HEK293T (cell line): Measurements from ENCODE around the gene ROR1.

Experiments used
- CTCF ChIA-PET: fragments of 350-600 bp; formaldehyde crosslinking; extraction: SDS; loops from one replicate; lab custom pipeline; 2021; ENCODE audit warnings: antibody characterized with exemption, inconsistent platforms; lab: Yijun Ruan, JAX
- POLR2A ChIA-PET: fragments of 350-600 bp; formaldehyde crosslinking; extraction: SDS; loops from one replicate; lab custom pipeline; 2020; ENCODE audit warnings: antibody characterized with exemption, inconsistent platforms; lab: Yijun Ruan, JAX
- DNase-seq: peaks from one replicate; pipeline ENCODE4 v3.0.0; 2012; ENCODE audit warnings: mixed read lengths; ENCODE audit errors: extremely low spot score
- ARNT ChIP-seq: fragments of 450-650 bp; IDR thresholded peaks from 2 replicates; pipeline ENCODE4 v1.6.1; 2017; ENCODE audit warnings: mild to moderate bottlenecking
- BHLHE40 ChIP-seq: fragments of 450-650 bp; IDR thresholded peaks from 2 replicates; pipeline ENCODE4 v1.6.1; 2016; ENCODE audit warnings: mild to moderate bottlenecking, moderate library complexity, borderline replicate concordance
- CTBP1 ChIP-seq: fragments of 450-650 bp; IDR thresholded peaks from 2 replicates; pipeline ENCODE4 v1.6.1; 2016; ENCODE audit warnings: borderline replicate concordance
- ELF4 ChIP-seq: fragments of 450-650 bp; IDR thresholded peaks from 2 replicates; pipeline ENCODE4 v1.6.1; 2017; ENCODE audit warnings: antibody characterized with exemption
- FOXA1 ChIP-seq: fragments of 450-650 bp; IDR thresholded peaks from 2 replicates; pipeline ENCODE4 v1.6.1; 2016; ENCODE audit warnings: mild to moderate bottlenecking
- FOXK2 ChIP-seq: fragments of 450-650 bp; IDR thresholded peaks from 2 replicates; pipeline ENCODE4 v1.6.1; 2016; ENCODE audit warnings: mild to moderate bottlenecking
- FOXM1 ChIP-seq: fragments of 450-650 bp; IDR thresholded peaks from 2 replicates; pipeline ENCODE4 v1.6.1; 2017; ENCODE audit warnings: mild to moderate bottlenecking, borderline replicate concordance
- HDGF ChIP-seq: fragments of 450-650 bp; IDR thresholded peaks from 2 replicates; pipeline ENCODE4 v1.6.1; 2017; ENCODE audit warnings: antibody characterized with exemption, borderline replicate concordance
- L3MBTL2 ChIP-seq: fragments of 450-650 bp; conservative IDR thresholded peaks from 2 replicates; pipeline ENCODE4 v1.6.1; 2016; ENCODE audit warnings: mild to moderate bottlenecking
- LEF1 ChIP-seq: fragments of 450-650 bp; IDR thresholded peaks from 2 replicates; pipeline ENCODE4 v1.6.1; 2017; ENCODE audit warnings: mild to moderate bottlenecking, borderline replicate concordance
- NFRKB ChIP-seq: fragments of 450-650 bp; IDR thresholded peaks from 2 replicates; pipeline ENCODE4 v1.6.1; 2016; ENCODE audit warnings: mild to moderate bottlenecking, moderate library complexity
- SP1 ChIP-seq: fragments of 450-650 bp; IDR thresholded peaks from 2 replicates; pipeline ENCODE4 v1.6.1; 2017
- SUZ12 ChIP-seq: fragments of 450-650 bp; IDR thresholded peaks from 2 replicates; pipeline ENCODE4 v1.6.1; 2016; ENCODE audit warnings: mild to moderate bottlenecking
- TARDBP ChIP-seq: fragments of 450-650 bp; IDR thresholded peaks from 2 replicates; pipeline ENCODE4 v1.6.1; 2016
- ZNF384 ChIP-seq: fragments of 450-650 bp; IDR thresholded peaks from 2 replicates; pipeline ENCODE4 v1.6.1; 2016
- TF ChIP-seq, protein P1 (sequence below): fragments of 450-650 bp; IDR thresholded peaks from 2 replicates; pipeline ENCODE4 v1.6.1; 2016

The ROR1 gene

GRCh38 chr1:63885899-63886298, 112.1 kb downstream of the ROR1 start:
- DNase-seq: no peak
- TF ChIP-seq FOXA1 (no peak), HDGF (no peak), SP1 (no peak), FOXK2 (no peak), BHLHE40 (no peak), NFRKB (no peak), FOXM1 (no peak), L3MBTL2 (no peak), ZNF384 (no peak)
- CTCF ChIA-PET: no interaction called here
- POLR2A ChIA-PET: no interaction called here

GRCh38 chr1:63886340-63886739, 112.5 kb downstream of the ROR1 start:
- no peak for DNase-seq
- CTCF ChIA-PET: no interaction called here
- POLR2A ChIA-PET: no interaction called here
- no peak for TF ChIP-seq LEF1
- no peak for TF ChIP-seq FOXK2
- no peak for TF ChIP-seq SP1
- TF ChIP-seq, protein P1, sequence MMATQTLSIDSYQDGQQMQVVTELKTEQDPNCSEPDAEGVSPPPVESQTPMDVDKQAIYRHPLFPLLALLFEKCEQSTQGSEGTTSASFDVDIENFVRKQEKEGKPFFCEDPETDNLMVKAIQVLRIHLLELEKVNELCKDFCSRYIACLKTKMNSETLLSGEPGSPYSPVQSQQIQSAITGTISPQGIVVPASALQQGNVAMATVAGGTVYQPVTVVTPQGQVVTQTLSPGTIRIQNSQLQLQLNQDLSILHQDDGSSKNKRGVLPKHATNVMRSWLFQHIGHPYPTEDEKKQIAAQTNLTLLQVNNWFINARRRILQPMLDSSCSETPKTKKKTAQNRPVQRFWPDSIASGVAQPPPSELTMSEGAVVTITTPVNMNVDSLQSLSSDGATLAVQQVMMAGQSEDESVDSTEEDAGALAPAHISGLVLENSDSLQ: no peak
- TF ChIP-seq HDGF: no peak

DNA sequence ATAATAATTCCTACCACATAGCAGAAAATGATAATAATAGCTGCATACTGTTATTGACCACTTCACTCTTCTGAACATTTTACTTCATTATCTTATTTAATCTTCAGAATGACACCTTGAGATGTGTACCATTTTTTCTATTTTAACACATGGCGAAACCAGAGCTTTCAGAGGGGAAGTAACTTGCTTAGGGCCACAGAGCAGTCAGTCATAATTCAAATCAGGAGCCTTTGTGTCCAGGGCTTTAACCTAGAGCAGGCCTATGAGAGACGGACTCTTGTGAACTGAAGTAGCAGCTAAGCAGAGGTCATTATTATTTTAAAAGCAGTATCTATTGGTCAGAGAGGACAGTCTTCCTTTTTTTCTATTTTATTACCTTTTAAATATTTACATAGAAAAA, 114.0 kb downstream of the ROR1 start:
- no peak for DNase-seq
- POLR2A ChIA-PET: no interaction called here
- TF ChIP-seq FOXM1 (no peak), NFRKB (no peak), ARNT (no peak), BHLHE40 (no peak), HDGF (no peak), ELF4 (no peak), LEF1 (no peak), ZNF384 (no peak)
- CTCF ChIA-PET: interaction anchor here (0.9 kb wide), 1 partner anchor 196 kb away, joined by 3 read pairs; no protein-coding TSS in a partner anchor

- ChIA-PET CTCF (interaction anchor here (1.1 kb wide), 1 partner anchor 16 kb away, joined by 3 read pairs; no protein-coding TSS in a partner anchor), POLR2A (no interaction called here)
- no peak for TF ChIP-seq FOXM1
- TF ChIP-seq HDGF: no peak
- TF ChIP-seq BHLHE40: no peak
- no peak for TF ChIP-seq FOXA1
- no peak for DNase-seq
Measured at GRCh38 chr1:63888984-63889383, 115.2 kb downstream of the ROR1 start.

GRCh38 chr1:63890468-63890867, 116.7 kb downstream of the ROR1 start:
- DNase-seq: no peak
- CTCF ChIA-PET: no interaction called here
- POLR2A ChIA-PET: no interaction called here
- no peak for TF ChIP-seq NFRKB
- no peak for TF ChIP-seq FOXM1
- TF ChIP-seq BHLHE40: no peak
- TF ChIP-seq HDGF: no peak

DNA sequence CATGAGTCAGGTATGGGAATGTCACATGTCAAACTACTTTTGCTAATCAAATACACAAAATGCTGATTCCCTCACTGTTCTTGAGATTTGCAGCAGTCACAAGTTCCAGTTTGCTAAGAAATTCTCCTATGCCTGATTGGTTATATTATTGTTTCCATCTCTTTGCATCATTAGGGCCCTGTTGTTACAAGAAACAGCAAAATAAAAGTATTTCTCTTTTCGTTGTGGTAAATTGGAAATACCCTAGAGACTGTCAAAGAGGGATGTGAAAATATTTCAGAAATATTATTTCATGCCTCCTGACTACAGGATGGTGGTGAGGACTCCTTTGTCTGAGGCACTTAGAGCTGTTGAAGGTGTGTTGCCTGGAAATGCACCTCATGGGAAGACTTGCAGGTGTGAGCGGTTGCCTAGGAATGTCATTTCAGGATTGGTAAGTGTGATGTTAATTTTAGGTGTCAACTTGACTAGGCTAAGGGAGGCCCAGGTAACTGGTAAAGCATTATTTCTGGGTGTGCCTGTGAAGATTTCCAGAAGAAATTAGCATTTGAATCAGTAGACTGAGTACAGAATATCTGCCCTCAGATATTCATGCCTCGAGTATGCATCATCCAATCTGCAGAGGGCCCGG, 117.4 kb downstream of the ROR1 start:
- CTCF ChIA-PET: no interaction called here
- POLR2A ChIA-PET: no interaction called here
- TF ChIP-seq ARNT (no peak), SUZ12 (no peak), FOXK2 (no peak), HDGF (no peak), CTBP1 (no peak), NFRKB (no peak), L3MBTL2 (no peak), TARDBP (no peak)
- no peak for DNase-seq

DNA sequence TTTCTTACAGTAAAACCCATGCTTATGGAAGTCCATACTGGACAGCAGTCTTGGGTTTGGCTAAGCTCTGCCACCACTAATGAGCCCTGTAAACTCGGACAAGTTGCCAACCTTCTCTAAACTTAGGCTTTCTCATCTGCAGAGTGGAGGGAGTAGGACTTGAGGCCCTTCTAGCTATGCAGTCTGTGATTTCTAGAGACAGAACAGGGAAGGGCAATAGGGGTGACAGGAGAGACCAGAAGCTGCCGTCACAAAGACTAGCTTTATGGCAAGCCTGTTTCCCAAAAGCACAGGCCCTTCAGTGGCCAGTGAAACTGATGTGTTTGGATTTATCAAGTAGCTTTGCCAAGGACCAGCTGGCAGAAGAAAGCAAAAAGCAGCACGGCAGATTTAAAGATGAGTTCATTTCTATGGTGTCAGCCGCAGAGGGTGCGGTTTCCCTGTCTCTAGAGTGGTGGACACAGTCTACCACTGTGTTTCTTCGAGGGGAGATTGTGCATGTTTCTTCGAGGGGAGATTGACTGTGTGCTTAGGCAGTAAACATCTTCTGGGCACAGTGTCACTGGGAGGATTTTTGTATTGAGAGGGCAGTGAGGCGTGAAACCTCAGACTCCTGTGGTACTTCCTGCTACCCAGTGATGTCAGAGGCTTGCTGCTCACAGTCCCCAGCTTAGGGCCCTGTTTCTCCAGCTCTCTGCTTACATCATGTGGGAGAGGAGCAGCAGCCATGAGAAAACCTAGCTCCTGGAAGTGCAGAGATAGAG, 119.0 kb downstream of the ROR1 start:
- no peak for DNase-seq
- ChIA-PET CTCF (interaction anchor here (0.6 kb wide), 1 partner anchor 9 kb away, joined by 3 read pairs; no protein-coding TSS in a partner anchor), POLR2A (no interaction called here)

More for the DNA sequence above, 119.0 kb downstream of the ROR1 start:
- TF ChIP-seq, protein P1: no peak
- no peak for TF ChIP-seq SP1
- TF ChIP-seq ELF4: no peak
- TF ChIP-seq FOXM1: no peak
